ENCODE data around the gene PJVK. TPM values are rescaled to one million over a fixed set of nuclear protein-coding genes. Genes with fewer than 3 reads are reported as not detected.

Gene PJVK
- total RNA-seq, 6 experiments from 2014 or later: 0.43 to 1.0 (median 0.69) TPM

- no peak overlapping the region for H3K27ac Mint-ChIP-seq
- H3K36me3 Mint-ChIP-seq (ENCODE audit: low read depth): peaks cover 38% of the 10 kb centered on the region
- H3K27me3 Mint-ChIP-seq (ENCODE audit: insufficient read depth): peaks cover 2% of the 10 kb centered on the region; the same call in 1 of the 2 replicates
- no peak overlapping the region for H3K4me3 Mint-ChIP-seq
- DNase-seq: no peak
- no peak for TF ChIP-seq CTCF (IDR thresholded peaks at IDR 0.05)
- no peaks in the 10 kb centered on the region for H3K9me3 Mint-ChIP-seq
- peaks cover 5% of the 10 kb centered on the region; the same call in 1 of the 2 replicates for H3K4me1 Mint-ChIP-seq (ENCODE audit: low read depth)
These were observed 47.0 kb downstream of the PJVK start for GRCh38 chr2:178498137-178498536.

GRCh38 chr2:178499640-178500039 is 48.5 kb downstream of the PJVK start:
- peaks cover 5% of the 10 kb centered on the region; the same call in 1 of the 2 replicates for H3K4me1 Mint-ChIP-seq (ENCODE audit: low read depth)
- TF ChIP-seq CTCF (IDR thresholded peaks at IDR 0.05): no peak
- H3K27ac Mint-ChIP-seq: no peak overlapping the region
- H3K4me3 Mint-ChIP-seq: no peak overlapping the region
- no peak for DNase-seq
- H3K9me3 Mint-ChIP-seq: no peaks in the 10 kb centered on the region
- H3K27me3 Mint-ChIP-seq (ENCODE audit: insufficient read depth): peaks cover 2% of the 10 kb centered on the region; the same call in 1 of the 2 replicates
- peaks cover 29% of the 10 kb centered on the region for H3K36me3 Mint-ChIP-seq (ENCODE audit: low read depth)

DNA sequence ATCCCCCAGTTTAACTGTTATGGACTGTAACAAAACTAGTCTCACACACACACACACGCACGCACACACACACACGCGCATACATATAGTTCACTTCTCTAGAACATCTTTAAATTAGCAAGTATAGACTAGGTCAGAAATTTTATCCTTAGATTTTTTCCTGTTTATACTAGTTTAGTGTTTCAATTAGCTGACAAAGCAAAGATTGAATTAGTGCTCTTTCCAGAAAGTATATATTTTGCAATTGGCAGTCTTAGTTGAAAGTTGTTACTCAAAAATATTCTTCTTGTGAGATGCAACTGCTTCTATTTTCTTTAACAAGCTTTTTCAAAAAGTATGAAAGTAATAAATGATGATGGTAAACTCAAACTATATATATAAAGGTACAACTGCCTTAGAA is 51.6 kb downstream of the PJVK start:
- Mint-ChIP-seq H3K4me3 (no peak overlapping the region), H3K36me3 (ENCODE audit: low read depth) (peaks cover 12% of the 10 kb centered on the region), H3K27me3 (ENCODE audit: insufficient read depth) (peaks cover 2% of the 10 kb centered on the region; the same call in 1 of the 2 replicates), H3K4me1 (ENCODE audit: low read depth) (peaks cover 5% of the 10 kb centered on the region; the same call in 1 of the 2 replicates), H3K9me3 (no peaks in the 10 kb centered on the region), H3K27ac (no peak overlapping the region)
- TF ChIP-seq CTCF (IDR thresholded peaks at IDR 0.05): no peak
- DNase-seq: no peak

- no peak for DNase-seq
- TF ChIP-seq CTCF (IDR thresholded peaks at IDR 0.05): no peak
- Mint-ChIP-seq H3K9me3 (no peaks in the 10 kb centered on the region), H3K4me1 (ENCODE audit: low read depth) (no peaks in the 10 kb centered on the region), H3K36me3 (ENCODE audit: low read depth) (no peaks in the 10 kb centered on the region), H3K4me3 (no peak overlapping the region), H3K27ac (no peak overlapping the region), H3K27me3 (ENCODE audit: insufficient read depth) (peaks cover 2% of the 10 kb centered on the region; the same call in 1 of the 2 replicates)
These were observed 54.9 kb downstream of the PJVK start for GRCh38 chr2:178506101-178506500.

DNA sequence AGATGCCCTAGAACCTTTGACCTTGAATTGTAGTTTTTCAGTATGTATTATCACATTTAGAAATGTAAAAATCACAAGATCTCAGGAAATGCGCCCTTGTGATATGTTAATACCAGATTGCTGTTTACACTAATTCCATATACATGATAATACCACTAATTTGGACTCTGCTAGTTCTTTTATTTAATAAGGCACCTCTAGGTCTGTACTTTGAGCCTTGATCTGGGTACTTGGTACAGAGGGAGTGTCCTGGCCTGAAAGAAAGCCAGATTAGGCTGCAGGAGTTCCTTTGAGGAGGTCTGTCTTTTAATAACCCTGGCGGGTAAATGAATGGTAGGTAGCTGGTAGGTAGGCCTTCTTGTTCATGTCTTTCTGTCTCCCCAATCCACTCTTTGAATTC is 55.3 kb downstream of the PJVK start:
- Mint-ChIP-seq H3K27me3 (ENCODE audit: insufficient read depth) (peaks cover 2% of the 10 kb centered on the region; the same call in 1 of the 2 replicates), H3K27ac (no peak overlapping the region), H3K4me3 (no peak overlapping the region), H3K9me3 (no peaks in the 10 kb centered on the region), H3K4me1 (ENCODE audit: low read depth) (no peaks in the 10 kb centered on the region), H3K36me3 (ENCODE audit: low read depth) (peaks cover 2% of the 10 kb centered on the region; the same call in 1 of the 2 replicates)
- no peak for DNase-seq
- TF ChIP-seq CTCF (IDR thresholded peaks at IDR 0.05): no peak

DNA sequence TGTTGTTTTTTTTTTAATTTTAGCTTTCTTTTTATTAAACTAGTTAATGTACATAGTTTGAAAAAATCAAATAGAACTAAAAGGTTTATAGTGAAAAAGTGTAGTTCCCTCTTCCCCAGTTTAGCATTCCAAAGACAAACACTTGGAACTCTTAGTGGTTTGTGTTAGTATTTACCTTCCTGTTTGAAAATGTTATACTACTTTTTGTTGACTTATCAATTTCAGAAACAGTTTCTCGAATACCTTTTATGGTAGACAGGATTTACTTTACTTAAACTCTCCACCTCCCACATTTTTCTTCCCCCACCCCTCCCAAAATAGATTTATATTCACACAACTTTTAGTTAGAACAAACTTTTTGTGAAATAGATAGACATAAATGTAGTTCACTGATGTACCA is 55.8 kb downstream of the PJVK start:
- no peak for TF ChIP-seq CTCF (IDR thresholded peaks at IDR 0.05)
- Mint-ChIP-seq H3K27me3 (ENCODE audit: insufficient read depth) (peaks cover 2% of the 10 kb centered on the region; the same call in 1 of the 2 replicates), H3K4me1 (ENCODE audit: low read depth) (no peaks in the 10 kb centered on the region), H3K9me3 (no peaks in the 10 kb centered on the region), H3K27ac (no peak overlapping the region), H3K4me3 (no peak overlapping the region), H3K36me3 (ENCODE audit: low read depth) (peaks cover 5% of the 10 kb centered on the region; the same call in 1 of the 2 replicates)
- no peak for DNase-seq

Data from HFFc6 (cell line).